ENCODE data around the gene VGLL4.
"Not testable (repeated sequence)": the region's sequence is repeated elsewhere in the genome, so short reads cannot be mapped to it uniquely, and the experiment has no call there.

Gene VGLL4

GRCh38 chr3:11643605-11644087 is at the start of gene VGLL4:
TSS of gene VGLL4 (minus strand) at chr3:11643915. CDS start at chr3:11643518, 397 bp downstream.
- peak; percentile 89 for DNase-seq

- no peak for DNase-seq
Measured at GRCh38 chr3:11692532-11692813, 48.8 kb upstream of the VGLL4 start.

GRCh38 chr3:11691767-11692531 is 48.2 kb upstream of the VGLL4 start:
- DNase-seq, result no peak

- DNase-seq, result no peak
Measured at GRCh38 chr3:11690863-11691766, 47.4 kb upstream of the VGLL4 start.

- DNase-seq, result no peak
Measured at GRCh38 chr3:11689749-11690148, 46.0 kb upstream of the VGLL4 start.

- DNase-seq, result not testable (repeated sequence)
Measured at GRCh38 chr3:11684980-11685379, 41.3 kb upstream of the VGLL4 start.

GRCh38 chr3:11680509-11680908 is 36.8 kb upstream of the VGLL4 start:
- DNase-seq, result no peak

- DNase-seq, result no peak
Measured at GRCh38 chr3:11679964-11680363, 36.2 kb upstream of the VGLL4 start.

GRCh38 chr3:11672363-11672762 is 28.6 kb upstream of the VGLL4 start:
- DNase-seq, result no peak

GRCh38 chr3:11671648-11672100 is 28.0 kb upstream of the VGLL4 start:
- no peak for DNase-seq

- DNase-seq, result no peak
Measured at GRCh38 chr3:11668243-11669235, 24.8 kb upstream of the VGLL4 start.

- DNase-seq, result no peak
Measured at GRCh38 chr3:11665331-11665730, 21.6 kb upstream of the VGLL4 start.

GRCh38 chr3:11662392-11662990 is 18.8 kb upstream of the VGLL4 start:
- DNase-seq, result no peak

GRCh38 chr3:11661827-11662226 is 18.1 kb upstream of the VGLL4 start:
- no peak for DNase-seq

GRCh38 chr3:11661052-11661656 is 17.4 kb upstream of the VGLL4 start:
- DNase-seq, result no peak

GRCh38 chr3:11660242-11660641 is 16.5 kb upstream of the VGLL4 start:
- no peak for DNase-seq

GRCh38 chr3:11658180-11658579 is 14.5 kb upstream of the VGLL4 start:
- no peak for DNase-seq

GRCh38 chr3:11655196-11655928 is 11.6 kb upstream of the VGLL4 start:
- DNase-seq, result no peak

- no peak for DNase-seq
Measured at GRCh38 chr3:11654166-11654565, 10.5 kb upstream of the VGLL4 start.

- DNase-seq, result no peak
Measured at GRCh38 chr3:11653298-11654055, 9.8 kb upstream of the VGLL4 start.
